ENCODE data around the gene RMDN3.

Gene RMDN3

GRCh38 chr15:40747685-40748631 is 7.1 kb downstream of the RMDN3 start:
- DNase-seq = no peak

GRCh38 chr15:40746916-40747418 is 8.1 kb downstream of the RMDN3 start:
- DNase-seq = no peak

GRCh38 chr15:40744815-40745152 is 10.3 kb downstream of the RMDN3 start:
- DNase-seq = no peak

GRCh38 chr15:40743921-40744814 is 10.9 kb downstream of the RMDN3 start:
- no peak for DNase-seq

GRCh38 chr15:40743485-40743901 is 11.6 kb downstream of the RMDN3 start:
- no peak for DNase-seq

- no peak for DNase-seq
Measured at GRCh38 chr15:40739854-40740253, 15.2 kb downstream of the RMDN3 start.

- no peak for DNase-seq
Measured at GRCh38 chr15:40739047-40739446, 16.0 kb downstream of the RMDN3 start.

GRCh38 chr15:40737048-40737447 is 18.0 kb downstream of the RMDN3 start:
- no peak for DNase-seq

GRCh38 chr15:40736575-40736974 is 18.5 kb downstream of the RMDN3 start:
- DNase-seq = no peak

- no peak for DNase-seq
Measured at GRCh38 chr15:40731034-40731433, 24.0 kb downstream of the RMDN3 start.

GRCh38 chr15:40723919-40724318 is 31.1 kb downstream of the RMDN3 start:
- no peak for DNase-seq

- DNase-seq = no peak
Measured at GRCh38 chr15:40722934-40723333, 32.1 kb downstream of the RMDN3 start.

GRCh38 chr15:40722354-40722753 is 32.7 kb downstream of the RMDN3 start:
- DNase-seq = no peak

GRCh38 chr15:40721701-40722100 is 33.4 kb downstream of the RMDN3 start:
- DNase-seq = no peak

- DNase-seq = no peak
Measured at GRCh38 chr15:40716165-40716564, 38.9 kb downstream of the RMDN3 start.

- no peak for DNase-seq
Measured at GRCh38 chr15:40714144-40714543, 40.9 kb downstream of the RMDN3 start.

GRCh38 chr15:40706121-40706520 is 48.9 kb downstream of the RMDN3 start:
- no peak for DNase-seq

- DNase-seq = no peak
Measured at GRCh38 chr15:40702077-40702476, 53.0 kb downstream of the RMDN3 start.

GRCh38 chr15:40697916-40698315 is 57.1 kb downstream of the RMDN3 start:
- no peak for DNase-seq

- DNase-seq = no peak
Measured at GRCh38 chr15:40696228-40696627, 58.8 kb downstream of the RMDN3 start.

- DNase-seq = no peak
Measured at GRCh38 chr15:40695469-40695890, 59.6 kb downstream of the RMDN3 start.

GRCh38 chr15:40694688-40695468 is 60.2 kb downstream of the RMDN3 start, which contains the start of gene RAD51:
TSS of gene RAD51 (plus strand) at chr15:40695174. CDS start at chr15:40698759, 3,585 bp downstream.
- peak; percentile 96 for DNase-seq
